Lower leg skin (tissue), 4 donors: ENCODE measurements around the gene FMO5. TPM values are rescaled to one million over a fixed set of nuclear protein-coding genes. Genes with fewer than 3 reads are reported as not detected.
"Not testable (repeated sequence)": the region's sequence is repeated elsewhere in the genome, so short reads cannot be mapped to it uniquely, and the experiment has no call there.

Experiments
- DNase-seq, 2 donors: peaks; one replicate each; pipeline ENCODE4 v3.0.0-alpha.2; 2019; ENCODE audit warnings: low spot score in 2 of 2
- H3K4me3 ChIP-seq: fragments of 200-600 bp; sonication (generic); 2 replicates; pipeline ENCODE4 v1.5.1; 2017; ENCODE audit warnings: mild to moderate bottlenecking, low read depth; ENCODE audit not compliant: poor library complexity, severe bottlenecking
- CTCF ChIP-seq, 3 donors: fragments of 450-650 bp; IDR thresholded peaks; one replicate each; pipeline ENCODE4 v1.5.1; 2016; ENCODE audit warnings: antibody characterized with exemption in 3 of 3, mild to moderate bottlenecking in 3 of 3, moderate library complexity in 2 of 3
- POLR2A ChIP-seq, 2 donors: fragments of 450-650 bp; IDR thresholded peaks; one replicate each; pipeline ENCODE4 v1.6.1; 2016 to 2017; ENCODE audit warnings: antibody characterized with exemption in 2 of 2, mild to moderate bottlenecking in 1 of 2, moderate library complexity in 1 of 2
- WGBS, 2 donors: methylation state at CpG; one replicate each; pipeline ENCODE4 v1.1.5; 2018; 5-methylcytosine and 5-hydroxymethylcytosine counted together
- intact Hi-C: fragments of 100-400 bp; cut with DNase I; formaldehyde crosslinking; loops from one replicate; pipeline ENCODE4 v1.15.0; 2023; ENCODE audit warnings: low total_unique reads
- total RNA-seq, 4 donors: library from RNA; depleted of rRNA; stranded (reverse); fragments of >200 nt; gene quantifications; one replicate each; pipeline ENCODE4 v1.1.0, GENCODE V29; 2016

The FMO5 gene
- total RNA-seq, 4 donors from 2014 or later = 17.2 to 41.9 (median 27.4) TPM

GRCh38 chr1:147201786-147202185, 23.4 kb downstream of the FMO5 start:
- WGBS, 2 donors = 97 to 98% methylated on average over 1 of the region's 1 CpG
- H3K4me3 ChIP-seq = no peak overlapping the region
- DNase-seq = no peak
- intact Hi-C loops = no loop called here
- TF ChIP-seq POLR2A (IDR thresholded peaks at IDR 0.05) (no peak), CTCF (IDR thresholded peaks at IDR 0.05) (no peak)

- WGBS, 2 donors = 61 to 71% methylated on average over 4 of the region's 4 CpGs
- no peak overlapping the region for H3K4me3 ChIP-seq
- TF ChIP-seq CTCF (IDR thresholded peaks at IDR 0.05) (no peak), POLR2A (IDR thresholded peaks at IDR 0.05) (no peak)
- no peak for DNase-seq
- intact Hi-C loops = no loop called here
Measured at GRCh38 chr1:147201276-147201675, 23.9 kb downstream of the FMO5 start.

- DNase-seq, intact Hi-C loops, H3K4me3 ChIP-seq: not testable (repeated sequence)
- WGBS, 2 donors = 86 to 91% methylated on average over 3 of the region's 3 CpGs
Measured at GRCh38 chr1:147197324-147197723, 27.8 kb downstream of the FMO5 start.

- no peak overlapping the region for H3K4me3 ChIP-seq
- DNase-seq = no peak
- intact Hi-C loops = no loop called here
- WGBS, 2 donors = 88 to 91% methylated on average over 2 of the region's 2 CpGs
- no peak for TF ChIP-seq POLR2A (IDR thresholded peaks at IDR 0.05)
- no peak for TF ChIP-seq CTCF (IDR thresholded peaks at IDR 0.05)
Measured at GRCh38 chr1:147189514-147189913, 35.6 kb downstream of the FMO5 start.

GRCh38 chr1:147185432-147185831, 39.7 kb downstream of the FMO5 start:
- no peak for DNase-seq
- 83 to 84% methylated on average over 2 of the region's 2 CpGs for WGBS, 2 donors
- H3K4me3 ChIP-seq = no peak overlapping the region
- TF ChIP-seq CTCF (IDR thresholded peaks at IDR 0.05) (no peak), POLR2A (IDR thresholded peaks at IDR 0.05) (no peak)
- intact Hi-C loops = no loop called here

GRCh38 chr1:147177611-147178380, 47.3 kb downstream of the FMO5 start:
- WGBS, 2 donors = 28 to 29% methylated on average over 35 to 36 of the region's 36 CpGs
- no peak for TF ChIP-seq POLR2A (IDR thresholded peaks at IDR 0.05)
- TF ChIP-seq CTCF (IDR thresholded peaks at IDR 0.05) = no peak
- H3K4me3 ChIP-seq = no peak overlapping the region
- intact Hi-C loops = no loop called here
- peak in 1 of 2 donors; percentile 86 for DNase-seq
